ENCODE results near the gene ZNF394. TPM values are rescaled to one million over a fixed set of nuclear protein-coding genes. Genes with fewer than 3 reads are reported as not detected.
A peak's percentile ranks its signal among the peaks of the same experiment; 100 is the strongest.

The ZNF394 gene
- total and polyA plus RNA-seq, 9 of the 15 experiments (the other 6 are each of a cell fraction or from before 2014, with no cell fraction given), result 2.9 to 32.2 (median 24.2) TPM

DNA sequence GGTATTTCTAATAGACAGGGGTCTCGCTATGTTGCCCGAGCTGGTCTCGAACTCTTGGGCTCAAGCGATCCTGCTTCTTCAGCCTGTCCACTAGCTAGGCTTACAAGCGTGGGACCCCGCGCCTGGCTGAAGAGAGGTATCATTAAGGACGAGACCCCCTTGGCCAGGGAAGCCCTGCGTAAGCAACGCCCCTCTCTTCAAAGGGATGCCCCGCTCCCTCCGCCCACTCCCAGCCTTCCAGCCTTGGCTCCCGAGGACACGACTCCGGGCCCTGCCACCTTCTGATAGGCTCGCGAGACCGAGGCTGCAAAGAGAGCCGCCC lies 4.2 kb upstream of the ZNF394 start (continued):
- TF ChIP-seq PKNOX1 (IDR thresholded peaks at IDR 0.05) (no peak), HSF4 (CRISPR knock-in tag; IDR thresholded peaks at IDR 0.05; ENCODE audit: borderline replicate concordance) (no peak), ZNF668 (CRISPR knock-in tag; IDR thresholded peaks at IDR 0.05) (no peak), KLF6 (CRISPR knock-in tag; IDR thresholded peaks at IDR 0.05; ENCODE audit: borderline replicate concordance) (no peak), KDM1A (IDR thresholded peaks at IDR 0.05) (no peak), IRF2 (CRISPR knock-in tag; IDR thresholded peaks at IDR 0.05) (no peak), MTA3 (IDR thresholded peaks at IDR 0.05; ENCODE audit: borderline replicate concordance) (0 out of 2 replicates have a peak, but pooled peaks have one; percentile 68), HLTF (IDR thresholded peaks at IDR 0.05) (no peak), HOXB6 (CRISPR knock-in tag; IDR thresholded peaks at IDR 0.05; ENCODE audit: borderline replicate concordance) (no peak), RNF2 (IDR thresholded peaks at IDR 0.05) (no peak; the same call in 1 of the 2 replicates), EZH2 (IDR thresholded peaks at IDR 0.05; ENCODE audit: borderline replicate concordance, low read depth, low read length) (no peak), PATZ1 (CRISPR knock-in tag; IDR thresholded peaks at IDR 0.05; ENCODE audit: borderline replicate concordance) (no peak), SMC3 (conservative IDR thresholded peaks at IDR 0.05; ENCODE audit: insufficient read depth, low read depth, low read length) (no peak), CBX8 (IDR thresholded peaks at IDR 0.05; ENCODE audit: borderline replicate concordance, extremely low read depth, low read depth, low read length, poor library complexity, severe bottlenecking) (no peak), POLR2AphosphoS2 (IDR thresholded peaks at IDR 0.05; ENCODE audit: low read length) (no peak), MTA2 (IDR thresholded peaks at IDR 0.05; ENCODE audit: low read depth) (no peak), SREBF2 (CRISPR knock-in tag; IDR thresholded peaks at IDR 0.05) (no peak), HIVEP1 (CRISPR knock-in tag; IDR thresholded peaks at IDR 0.05) (no peak), MLLT1 (IDR thresholded peaks at IDR 0.05) (0 out of 4 replicates have a peak, but pooled peaks of 1 of the 2 experiments have one; percentile 66), NR2C1 (IDR thresholded peaks at IDR 0.05) (no peak), NR2C1 (tag; IDR thresholded peaks at IDR 0.05) (no peak; the same call in 1 of the 2 replicates), MTA1 (IDR thresholded peaks at IDR 0.05; ENCODE audit: borderline replicate concordance) (no peak), LARP7 (IDR thresholded peaks at IDR 0.05) (no peak)
- TF ChIP-seq, protein P1, sequence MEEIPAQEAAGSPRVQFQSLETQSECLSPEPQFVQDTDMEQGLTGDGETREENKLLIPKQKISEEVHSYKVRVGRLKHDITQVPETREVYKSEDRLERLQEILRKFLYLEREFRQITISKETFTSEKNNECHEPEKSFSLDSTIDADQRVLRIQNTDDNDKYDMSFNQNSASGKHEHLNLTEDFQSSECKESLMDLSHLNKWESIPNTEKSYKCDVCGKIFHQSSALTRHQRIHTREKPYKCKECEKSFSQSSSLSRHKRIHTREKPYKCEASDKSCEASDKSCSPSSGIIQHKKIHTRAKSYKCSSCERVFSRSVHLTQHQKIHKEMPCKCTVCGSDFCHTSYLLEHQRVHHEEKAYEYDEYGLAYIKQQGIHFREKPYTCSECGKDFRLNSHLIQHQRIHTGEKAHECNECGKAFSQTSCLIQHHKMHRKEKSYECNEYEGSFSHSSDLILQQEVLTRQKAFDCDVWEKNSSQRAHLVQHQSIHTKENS (CRISPR knock-in tag; IDR thresholded peaks at IDR 0.05), result no peak
- TF ChIP-seq, protein P2, sequence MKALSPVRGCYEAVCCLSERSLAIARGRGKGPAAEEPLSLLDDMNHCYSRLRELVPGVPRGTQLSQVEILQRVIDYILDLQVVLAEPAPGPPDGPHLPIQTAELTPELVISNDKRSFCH (CRISPR knock-in tag; IDR thresholded peaks at IDR 0.05), result no peak
- TF ChIP-seq, protein P2 (tag; IDR thresholded peaks at IDR 0.05), result no peak

Measured in K562 (cell line).